Natural killer cell (primary cell): ENCODE results near the gene PTBP2. TPM values are rescaled to one million over a fixed set of nuclear protein-coding genes. Genes with fewer than 3 reads are reported as not detected.

ENCODE experiments used
- ATAC-seq, 3 donors: fragments of 150-1000 bp in 2 of 3; fragments of 200-7000 bp in 1 of 3; cut with Tn5 transposase; 1 replicate in 1 of 3; 2 replicates in 2 of 3; pipeline ENCODE4 v1.10.0; 2021; ENCODE audit warnings: mild to moderate bottlenecking in 2 of 3, moderate library complexity in 2 of 3
- DNase-seq, 2 donors: peaks; one replicate each; pipeline versions ENCODE4 v3.0.0 to v3.0.0-alpha.2; 2013 to 2021; ENCODE audit warnings: mixed read lengths in 1 of 2
- H3K27ac ChIP-seq: one replicate; pipeline ENCODE4 v1.5.1; 2013; ENCODE audit warnings: mild to moderate bottlenecking, low read length
- H3K27me3 ChIP-seq: one replicate; pipeline ENCODE4 v1.6.1; 2013; ENCODE audit warnings: low read length; ENCODE audit not compliant: control insufficient read depth, insufficient read depth
- H3K36me3 ChIP-seq: one replicate; pipeline ENCODE4 v1.6.1; 2013; ENCODE audit warnings: low read length; ENCODE audit not compliant: control insufficient read depth, insufficient read depth
- H3K4me1 ChIP-seq: one replicate; pipeline ENCODE4 v1.6.1; 2013; ENCODE audit warnings: low read length; ENCODE audit not compliant: control insufficient read depth, insufficient read depth
- H3K4me3 ChIP-seq: one replicate; pipeline ENCODE4 v1.5.1; 2013; ENCODE audit warnings: low read length
- H3K9me3 ChIP-seq: one replicate; pipeline ENCODE4 v1.6.1; 2013; ENCODE audit warnings: low read length; ENCODE audit not compliant: control insufficient read depth, insufficient read depth
- H3K27ac Mint-ChIP-seq, 2 donors: one replicate each; pipeline ENCODE4 v1.8.0; 2022; ENCODE audit warnings: mild to moderate bottlenecking in 2 of 2, mixed read lengths in 2 of 2, moderate library complexity in 1 of 2
- H3K27me3 Mint-ChIP-seq, 2 donors: one replicate each; pipeline ENCODE4 v1.8.0; 2022; ENCODE audit warnings: low read depth in 2 of 2, mixed read lengths in 2 of 2
- H3K36me3 Mint-ChIP-seq: one replicate; pipeline ENCODE4 v1.8.0; 2022; ENCODE audit warnings: mixed read lengths
- H3K4me1 Mint-ChIP-seq, 2 donors: one replicate each; pipeline ENCODE4 v1.8.0; 2022; ENCODE audit warnings: mixed read lengths in 2 of 2
- H3K4me3 Mint-ChIP-seq: one replicate; pipeline ENCODE4 v1.8.0; 2022; ENCODE audit warnings: mild to moderate bottlenecking, moderate library complexity, mixed read lengths
- H3K9me3 Mint-ChIP-seq, 2 donors: one replicate each; pipeline ENCODE4 v1.8.0; 2022; ENCODE audit warnings: mixed read lengths in 2 of 2
- WGBS: methylation state at CpG from one replicate; pipeline ENCODE4 v1.1.7; 2013; ENCODE audit warnings: missing lambda C conversion rate; ENCODE audit not compliant: insufficient coverage; 5-methylcytosine and 5-hydroxymethylcytosine counted together
- intact Hi-C: fragments of 100-400 bp; cut with micrococcal nuclease; formaldehyde crosslinking; loops from one replicate; pipeline ENCODE4 v1.14.2; 2022
- total RNA-seq, 4 donors: library from RNA; stranded (reverse); fragments of 120-200 nt in 1 of 4; gene quantifications; one replicate each; pipeline versions ENCODE4 v1.2.3 to v1.2.4, GENCODE V29; 2013 to 2022
- TF ChIP-seq, protein P1 (sequence below): fragments of 200-600 bp; IDR thresholded peaks from one replicate; pipeline ENCODE4 v1.8.0; 2022; ENCODE audit warnings: antibody characterized with exemption

PTBP2 gene
- total RNA-seq, 3 donors from 2014 or later (not counting 1 experiment from before 2014, with no cell fraction given): 29.1 to 33.2 (median 33.1) TPM

DNA sequence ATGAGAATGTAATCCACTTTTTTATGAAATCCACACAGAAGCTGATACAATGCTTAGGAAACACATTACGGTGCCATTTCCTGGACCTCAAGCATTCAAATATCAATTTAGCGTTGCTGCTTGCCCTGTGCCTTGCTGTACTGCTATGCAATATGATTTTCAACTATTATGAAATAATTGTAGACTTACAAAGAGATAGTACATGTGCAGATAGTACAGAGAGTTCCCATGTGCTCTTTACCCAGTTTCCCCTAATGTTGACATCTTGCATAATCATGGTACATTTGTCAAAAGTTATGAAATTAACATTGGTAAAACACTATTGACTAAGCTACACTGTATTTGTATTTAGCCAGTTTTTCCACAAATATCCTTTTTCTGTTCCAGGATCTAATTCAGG, 37.7 kb upstream of the PTBP2 start:
- intact Hi-C loops: no loop called here
- Histone ChIP-seq H3K36me3 (no peaks in the 10 kb centered on the region), H3K27ac (no peak overlapping the region), H3K9me3 (no peaks in the 10 kb centered on the region), H3K4me1 (no peaks in the 10 kb centered on the region), H3K27me3 (no peaks in the 10 kb centered on the region), H3K4me3 (no peak overlapping the region)
- H3K27ac Mint-ChIP-seq: no peak overlapping the region
- DNase-seq (no peak), ATAC-seq (no peak)
- 80% methylated on average over 2 of the region's 2 CpGs for WGBS
- H3K36me3 Mint-ChIP-seq: no peaks in the 10 kb centered on the region
- no peaks in the 10 kb centered on the region for H3K4me1 Mint-ChIP-seq
- peaks cover 2 to 3% of the 10 kb centered on the region in 2 donors for H3K9me3 Mint-ChIP-seq
- no peak overlapping the region for H3K4me3 Mint-ChIP-seq
- H3K27me3 Mint-ChIP-seq: peaks cover 0 to 19% of the 10 kb centered on the region in 2 donors
- TF ChIP-seq, protein P1, sequence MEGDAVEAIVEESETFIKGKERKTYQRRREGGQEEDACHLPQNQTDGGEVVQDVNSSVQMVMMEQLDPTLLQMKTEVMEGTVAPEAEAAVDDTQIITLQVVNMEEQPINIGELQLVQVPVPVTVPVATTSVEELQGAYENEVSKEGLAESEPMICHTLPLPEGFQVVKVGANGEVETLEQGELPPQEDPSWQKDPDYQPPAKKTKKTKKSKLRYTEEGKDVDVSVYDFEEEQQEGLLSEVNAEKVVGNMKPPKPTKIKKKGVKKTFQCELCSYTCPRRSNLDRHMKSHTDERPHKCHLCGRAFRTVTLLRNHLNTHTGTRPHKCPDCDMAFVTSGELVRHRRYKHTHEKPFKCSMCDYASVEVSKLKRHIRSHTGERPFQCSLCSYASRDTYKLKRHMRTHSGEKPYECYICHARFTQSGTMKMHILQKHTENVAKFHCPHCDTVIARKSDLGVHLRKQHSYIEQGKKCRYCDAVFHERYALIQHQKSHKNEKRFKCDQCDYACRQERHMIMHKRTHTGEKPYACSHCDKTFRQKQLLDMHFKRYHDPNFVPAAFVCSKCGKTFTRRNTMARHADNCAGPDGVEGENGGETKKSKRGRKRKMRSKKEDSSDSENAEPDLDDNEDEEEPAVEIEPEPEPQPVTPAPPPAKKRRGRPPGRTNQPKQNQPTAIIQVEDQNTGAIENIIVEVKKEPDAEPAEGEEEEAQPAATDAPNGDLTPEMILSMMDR: no peak

DNA sequence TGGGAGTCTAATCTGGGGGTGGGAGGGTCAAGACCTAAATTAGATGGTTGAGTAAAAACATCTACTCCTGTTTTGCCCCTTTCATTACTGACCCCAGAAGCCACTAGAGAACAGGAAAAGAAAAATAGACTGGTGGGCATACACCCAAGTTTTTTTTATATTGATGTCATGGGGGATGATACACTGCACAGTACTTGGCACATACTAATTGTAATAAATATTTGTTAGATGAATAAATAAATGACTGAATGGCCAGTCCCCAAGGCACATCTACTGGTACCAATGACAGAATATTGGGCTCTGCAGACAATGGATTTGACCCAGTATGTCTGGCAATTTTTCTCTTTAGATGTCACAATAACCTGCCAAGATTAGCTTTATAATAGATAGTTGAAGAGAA, 36.8 kb upstream of the PTBP2 start:
- Histone ChIP-seq H3K9me3 (no peaks in the 10 kb centered on the region), H3K36me3 (no peaks in the 10 kb centered on the region), H3K27ac (no peak overlapping the region), H3K4me1 (no peaks in the 10 kb centered on the region), H3K4me3 (no peak overlapping the region), H3K27me3 (no peaks in the 10 kb centered on the region)
- Mint-ChIP-seq H3K36me3 (no peaks in the 10 kb centered on the region), H3K27ac (no peak overlapping the region), H3K4me1 (no peaks in the 10 kb centered on the region), H3K9me3 (peaks cover 0 to 2% of the 10 kb centered on the region in 2 donors), H3K27me3 (peaks cover 3 to 24% of the 10 kb centered on the region in 2 donors), H3K4me3 (no peak overlapping the region)
- intact Hi-C loops: no loop called here
- TF ChIP-seq, protein P1: no peak
- no peak for ATAC-seq
- DNase-seq: no peak

DNA sequence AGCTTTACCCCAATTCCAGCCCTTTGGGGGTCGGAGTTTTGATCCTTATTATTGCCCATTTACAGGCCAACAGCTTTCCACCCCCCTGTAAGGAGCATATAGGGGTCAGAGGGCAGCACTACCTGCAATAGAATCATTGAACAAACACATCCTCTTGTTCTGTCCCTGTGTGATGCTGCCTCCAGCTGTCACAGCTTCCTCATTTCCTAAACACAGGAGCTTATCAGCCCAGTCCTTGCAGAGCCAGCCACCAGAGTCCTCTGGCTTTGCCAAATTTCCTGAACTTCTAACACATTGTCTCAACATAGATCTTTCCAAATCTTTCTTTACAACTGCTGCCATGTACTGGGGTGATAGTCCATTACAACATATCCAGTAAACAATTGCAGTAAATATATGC, 32.8 kb upstream of the PTBP2 start:
- Histone ChIP-seq H3K36me3 (no peaks in the 10 kb centered on the region), H3K4me3 (no peak overlapping the region), H3K4me1 (no peaks in the 10 kb centered on the region), H3K27ac (no peak overlapping the region), H3K27me3 (no peaks in the 10 kb centered on the region), H3K9me3 (no peaks in the 10 kb centered on the region)
- no peaks in the 10 kb centered on the region for H3K9me3 Mint-ChIP-seq
- H3K4me1 Mint-ChIP-seq: no peaks in the 10 kb centered on the region
- ATAC-seq (no peak), DNase-seq (no peak)
- H3K27me3 Mint-ChIP-seq: peaks cover 3 to 25% of the 10 kb centered on the region in 2 donors
- intact Hi-C loops: no loop called here
- H3K4me3 Mint-ChIP-seq: no peak overlapping the region
- H3K27ac Mint-ChIP-seq: no peak overlapping the region
- no peaks in the 10 kb centered on the region for H3K36me3 Mint-ChIP-seq
- 62% methylated on average over 1 of the region's 1 CpG for WGBS
- TF ChIP-seq, protein P1: no peak

DNA sequence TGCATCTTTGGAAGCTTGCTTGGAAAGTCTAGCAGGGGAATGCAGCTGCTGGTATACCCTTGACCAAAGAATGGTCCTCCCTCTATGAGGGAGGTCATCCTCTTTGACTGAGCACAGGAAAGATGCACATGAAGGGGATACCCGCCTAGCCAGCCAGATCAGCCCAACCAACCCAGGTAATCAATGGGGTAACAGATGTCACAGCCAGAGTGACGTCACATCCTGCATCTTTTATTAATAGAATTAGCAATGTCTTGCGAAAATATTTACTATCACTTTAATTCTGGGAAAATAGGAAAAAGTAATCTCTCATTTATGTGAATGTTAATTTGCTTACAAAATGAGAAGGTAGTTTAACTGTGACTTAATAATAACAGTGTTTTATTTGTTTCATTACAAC, 25.6 kb upstream of the PTBP2 start:
- TF ChIP-seq, protein P1: no peak
- peaks cover 4 to 9% of the 10 kb centered on the region in 2 donors for H3K27me3 Mint-ChIP-seq
- no peak overlapping the region for H3K4me3 Mint-ChIP-seq
- DNase-seq (no peak), ATAC-seq (no peak)
- H3K36me3 ChIP-seq: no peaks in the 10 kb centered on the region
- H3K27ac ChIP-seq: no peak overlapping the region
- H3K27me3 ChIP-seq: no peaks in the 10 kb centered on the region
- H3K4me3 ChIP-seq: no peak overlapping the region
- no peaks in the 10 kb centered on the region for H3K36me3 Mint-ChIP-seq
- WGBS: 88% methylated on average over 1 of the region's 3 CpGs
- no peak overlapping the region for H3K27ac Mint-ChIP-seq
- H3K4me1 ChIP-seq: no peaks in the 10 kb centered on the region
- H3K4me1 Mint-ChIP-seq: no peaks in the 10 kb centered on the region
- intact Hi-C loops: no loop called here
- no peaks in the 10 kb centered on the region for H3K9me3 ChIP-seq
- peaks cover 0 to 3% of the 10 kb centered on the region in 2 donors for H3K9me3 Mint-ChIP-seq
